Nephron (organoid): ENCODE measurements around the gene IL1RAPL1.
"Not testable (repeated sequence)": the region's sequence is repeated elsewhere in the genome, so short reads cannot be mapped to it uniquely, and the experiment has no call there.

ENCODE experiments used
- H3K27ac Mint-ChIP-seq, 3 experiments: 2 replicates each; pipeline ENCODE4 v1.8.0; 2020; ENCODE audit warnings: mixed read lengths in 3 of 3, mild to moderate bottlenecking in 2 of 3, moderate library complexity in 1 of 3
- H3K27me3 Mint-ChIP-seq: 2 replicates; pipeline ENCODE4 v1.8.0; 2021; ENCODE audit warnings: low read depth, mild to moderate bottlenecking, moderate library complexity, mixed read lengths
- H3K36me3 Mint-ChIP-seq: 2 replicates; pipeline ENCODE4 v1.8.0; 2020; ENCODE audit warnings: low read depth, mixed read lengths
- H3K4me1 Mint-ChIP-seq: 2 replicates; pipeline ENCODE4 v1.8.0; 2020; ENCODE audit warnings: mixed read lengths
- H3K4me3 Mint-ChIP-seq, 3 experiments: 2 replicates each; pipeline ENCODE4 v1.8.0; 2020; ENCODE audit warnings: mild to moderate bottlenecking in 3 of 3, mixed read lengths in 3 of 3, moderate library complexity in 2 of 3
- H3K9me3 Mint-ChIP-seq: 2 replicates; pipeline ENCODE4 v1.8.0; 2020; ENCODE audit warnings: mixed read lengths
- TF ChIP-seq, protein P1 (sequence below), 3 experiments: fragments of 200-600 bp; sonication (generic); IDR thresholded peaks; one replicate each; pipeline ENCODE4 v1.5.0; 2021; ENCODE audit warnings: antibody characterized with exemption in 3 of 3; ENCODE audit not compliant: unreplicated experiment in 3 of 3

The IL1RAPL1 gene

DNA sequence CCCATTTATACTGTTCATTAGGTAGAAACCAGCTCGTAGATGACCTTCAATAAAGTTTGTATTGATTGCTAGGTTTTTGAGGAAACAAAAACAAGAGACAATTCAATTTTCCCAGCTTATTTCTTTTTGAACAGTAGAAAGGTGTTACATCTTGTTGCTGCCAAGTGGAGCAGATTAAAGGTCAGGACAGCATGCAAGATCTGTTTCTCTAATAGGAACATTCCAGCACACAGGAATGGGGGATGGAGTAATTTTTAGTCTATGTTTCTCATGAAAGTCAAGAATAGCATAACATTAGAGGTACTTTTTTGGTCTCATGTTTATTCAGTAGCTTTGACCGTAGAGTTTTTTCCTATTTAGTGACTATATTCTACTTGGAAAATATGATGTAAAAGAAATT, 132.4 kb downstream of the IL1RAPL1 start:
- Mint-ChIP-seq H3K27me3 (no peaks in the 10 kb centered on the region), H3K36me3 (peaks cover 12% of the 10 kb centered on the region), H3K27ac (no peak overlapping the region), H3K4me3 (no peak overlapping the region), H3K9me3 (peaks cover 30% of the 10 kb centered on the region), H3K4me1 (no peaks in the 10 kb centered on the region)
- TF ChIP-seq, protein P1, sequence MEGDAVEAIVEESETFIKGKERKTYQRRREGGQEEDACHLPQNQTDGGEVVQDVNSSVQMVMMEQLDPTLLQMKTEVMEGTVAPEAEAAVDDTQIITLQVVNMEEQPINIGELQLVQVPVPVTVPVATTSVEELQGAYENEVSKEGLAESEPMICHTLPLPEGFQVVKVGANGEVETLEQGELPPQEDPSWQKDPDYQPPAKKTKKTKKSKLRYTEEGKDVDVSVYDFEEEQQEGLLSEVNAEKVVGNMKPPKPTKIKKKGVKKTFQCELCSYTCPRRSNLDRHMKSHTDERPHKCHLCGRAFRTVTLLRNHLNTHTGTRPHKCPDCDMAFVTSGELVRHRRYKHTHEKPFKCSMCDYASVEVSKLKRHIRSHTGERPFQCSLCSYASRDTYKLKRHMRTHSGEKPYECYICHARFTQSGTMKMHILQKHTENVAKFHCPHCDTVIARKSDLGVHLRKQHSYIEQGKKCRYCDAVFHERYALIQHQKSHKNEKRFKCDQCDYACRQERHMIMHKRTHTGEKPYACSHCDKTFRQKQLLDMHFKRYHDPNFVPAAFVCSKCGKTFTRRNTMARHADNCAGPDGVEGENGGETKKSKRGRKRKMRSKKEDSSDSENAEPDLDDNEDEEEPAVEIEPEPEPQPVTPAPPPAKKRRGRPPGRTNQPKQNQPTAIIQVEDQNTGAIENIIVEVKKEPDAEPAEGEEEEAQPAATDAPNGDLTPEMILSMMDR (IDR thresholded peaks at IDR 0.05; ENCODE audit: unreplicated experiment in 3 of 3) = no peak

DNA sequence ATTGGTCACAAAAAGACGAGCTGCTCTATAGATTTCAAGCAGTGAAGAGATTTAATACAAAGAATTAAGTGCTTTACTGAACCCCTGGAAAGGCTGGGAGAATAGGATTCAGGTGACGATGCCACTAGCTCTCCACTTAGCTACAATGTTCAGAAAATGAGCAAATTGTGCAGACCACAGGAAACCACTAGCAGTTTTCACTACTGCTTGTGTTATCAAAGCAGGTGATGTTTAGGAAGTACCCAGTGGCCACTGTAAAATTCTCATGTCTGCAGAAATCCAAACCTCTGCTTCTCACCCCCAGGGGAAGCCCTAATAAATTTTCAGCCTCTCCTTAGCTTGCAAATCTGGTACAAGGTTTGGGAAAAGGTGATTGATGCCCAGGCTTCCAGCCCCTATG, 165.1 kb downstream of the IL1RAPL1 start:
- peaks cover 3% of the 10 kb centered on the region for H3K36me3 Mint-ChIP-seq
- H3K27me3 Mint-ChIP-seq = no peaks in the 10 kb centered on the region
- peaks cover 4% of the 10 kb centered on the region for H3K9me3 Mint-ChIP-seq
- H3K4me1 Mint-ChIP-seq = peaks cover 11% of the 10 kb centered on the region
- no peak overlapping the region for H3K4me3 Mint-ChIP-seq
- TF ChIP-seq, protein P1 (IDR thresholded peaks at IDR 0.05; ENCODE audit: unreplicated experiment in 3 of 3) = no peak
- H3K27ac Mint-ChIP-seq = no peak overlapping the region

DNA sequence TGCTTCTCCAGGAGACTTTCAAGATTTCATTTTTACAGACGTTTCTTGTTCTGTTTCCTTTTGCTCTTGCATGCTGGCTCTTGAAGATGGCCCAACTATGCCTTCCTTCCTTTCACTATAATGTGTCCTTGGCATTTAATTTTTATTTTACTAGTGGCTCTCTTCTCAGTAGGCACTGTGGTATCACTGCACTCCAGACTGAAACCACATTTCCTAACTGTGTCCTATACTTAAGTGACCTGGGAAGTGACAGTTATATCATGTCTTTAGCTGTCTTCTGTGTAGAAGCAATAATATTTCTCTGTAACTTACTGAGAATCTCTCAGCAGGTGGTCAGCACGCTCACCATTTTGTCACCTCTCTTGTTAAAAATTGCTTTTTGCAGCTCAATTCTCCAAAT, 168.9 kb downstream of the IL1RAPL1 start:
- no peaks in the 10 kb centered on the region for H3K27me3 Mint-ChIP-seq
- peaks cover 3% of the 10 kb centered on the region for H3K36me3 Mint-ChIP-seq
- H3K4me1 Mint-ChIP-seq = peaks cover 11% of the 10 kb centered on the region
- no peak overlapping the region for H3K4me3 Mint-ChIP-seq
- TF ChIP-seq, protein P1 (IDR thresholded peaks at IDR 0.05; ENCODE audit: unreplicated experiment in 3 of 3) = no peak
- H3K27ac Mint-ChIP-seq = peak overlapping the region in 1 of 3 experiments; percentile 24
- H3K9me3 Mint-ChIP-seq = no peaks in the 10 kb centered on the region

DNA sequence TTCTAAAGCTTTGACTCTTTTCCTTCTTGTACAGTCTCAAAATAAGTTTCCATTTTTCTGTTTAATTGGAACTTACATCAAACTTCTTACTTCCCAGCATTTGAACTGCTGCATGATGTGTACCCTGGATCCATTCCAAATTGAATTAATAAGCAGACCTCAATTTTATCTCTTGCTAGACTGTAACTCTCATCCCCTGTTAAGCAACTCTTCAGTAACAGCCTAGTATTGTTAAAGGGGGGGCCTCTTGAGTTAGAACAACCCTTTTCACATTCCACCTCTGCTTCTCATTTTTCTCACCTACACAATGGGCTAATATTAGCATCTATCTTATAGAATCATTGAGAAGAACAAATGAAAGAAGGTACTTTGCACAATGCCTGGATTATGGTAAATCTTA, 169.4 kb downstream of the IL1RAPL1 start:
- H3K27me3 Mint-ChIP-seq = no peaks in the 10 kb centered on the region
- peaks cover 3% of the 10 kb centered on the region for H3K36me3 Mint-ChIP-seq
- H3K9me3 Mint-ChIP-seq = no peaks in the 10 kb centered on the region
- H3K4me1 Mint-ChIP-seq = peaks cover 11% of the 10 kb centered on the region
- TF ChIP-seq, protein P1 (IDR thresholded peaks at IDR 0.05; ENCODE audit: unreplicated experiment in 3 of 3) = no peak
- no peak overlapping the region for H3K4me3 Mint-ChIP-seq
- H3K27ac Mint-ChIP-seq = peak overlapping the region in 1 of 3 experiments; percentile 24

DNA sequence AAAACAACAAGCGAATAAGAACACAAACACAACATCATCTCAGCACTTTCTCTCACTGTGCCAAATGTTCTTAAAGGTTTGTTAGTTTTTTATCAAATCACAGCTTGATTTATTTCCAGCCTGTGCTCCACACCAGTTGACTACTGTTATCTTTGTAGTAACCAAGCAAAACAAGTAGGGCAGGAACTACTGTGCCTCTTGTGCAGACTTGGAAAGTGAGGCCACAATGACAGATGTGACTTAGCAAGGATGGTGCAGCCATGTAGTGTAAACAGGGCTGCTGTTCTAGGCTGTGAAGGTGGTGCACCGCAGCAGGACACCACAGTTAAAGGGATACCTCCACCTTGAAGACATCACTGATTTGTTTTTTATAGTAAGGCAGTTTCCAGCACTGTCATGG, 170.0 kb downstream of the IL1RAPL1 start:
- TF ChIP-seq, protein P1 (IDR thresholded peaks at IDR 0.05; ENCODE audit: unreplicated experiment in 3 of 3) = no peak
- no peaks in the 10 kb centered on the region for H3K9me3 Mint-ChIP-seq
- H3K4me1 Mint-ChIP-seq = peaks cover 11% of the 10 kb centered on the region
- no peak overlapping the region for H3K27ac Mint-ChIP-seq
- no peaks in the 10 kb centered on the region for H3K27me3 Mint-ChIP-seq
- H3K4me3 Mint-ChIP-seq = no peak overlapping the region
- H3K36me3 Mint-ChIP-seq = peaks cover 3% of the 10 kb centered on the region

DNA sequence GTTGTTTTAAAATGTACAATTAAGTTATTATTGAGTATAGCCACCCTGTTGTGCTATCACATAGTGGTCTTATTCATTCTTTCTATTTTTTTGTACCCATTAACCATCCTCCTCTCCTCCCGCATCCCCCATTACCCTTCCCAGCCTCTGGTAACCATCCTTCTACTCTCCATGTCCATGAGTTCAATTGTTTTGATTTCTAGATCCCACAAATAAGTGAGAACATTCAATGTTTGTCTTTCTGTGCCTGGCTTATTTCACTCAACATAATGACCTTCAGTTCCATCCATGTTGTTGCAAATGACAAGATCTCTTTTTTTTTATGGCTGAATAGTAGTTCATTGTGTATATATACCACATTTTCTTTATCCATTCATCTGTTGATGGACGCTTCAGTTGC, 179.3 kb downstream of the IL1RAPL1 start:
- not testable (repeated sequence) for H3K27me3 Mint-ChIP-seq, H3K27ac Mint-ChIP-seq, H3K4me1 Mint-ChIP-seq, H3K36me3 Mint-ChIP-seq, H3K4me3 Mint-ChIP-seq, H3K9me3 Mint-ChIP-seq
